HL-60 (cell line): ENCODE results near the gene AGPAT1.

Source experiments
- GABPA ChIP-seq: IDR thresholded peaks from 2 replicates; pipeline ENCODE4 v1.6.1; 2012; ENCODE audit warnings: low read depth
- TF ChIP-seq, protein P1 (sequence below): IDR thresholded peaks from one replicate; pipeline ENCODE4 v1.5.1; 2011; ENCODE audit warnings: low read length, control low read depth, inconsistent platforms; ENCODE audit not compliant: insufficient read depth
- TF ChIP-seq, protein P2 (sequence below): IDR thresholded peaks from 2 replicates; pipeline ENCODE4 v1.6.1; 2012; ENCODE audit warnings: low read depth; ENCODE audit not compliant: insufficient replicate concordance

DNA sequence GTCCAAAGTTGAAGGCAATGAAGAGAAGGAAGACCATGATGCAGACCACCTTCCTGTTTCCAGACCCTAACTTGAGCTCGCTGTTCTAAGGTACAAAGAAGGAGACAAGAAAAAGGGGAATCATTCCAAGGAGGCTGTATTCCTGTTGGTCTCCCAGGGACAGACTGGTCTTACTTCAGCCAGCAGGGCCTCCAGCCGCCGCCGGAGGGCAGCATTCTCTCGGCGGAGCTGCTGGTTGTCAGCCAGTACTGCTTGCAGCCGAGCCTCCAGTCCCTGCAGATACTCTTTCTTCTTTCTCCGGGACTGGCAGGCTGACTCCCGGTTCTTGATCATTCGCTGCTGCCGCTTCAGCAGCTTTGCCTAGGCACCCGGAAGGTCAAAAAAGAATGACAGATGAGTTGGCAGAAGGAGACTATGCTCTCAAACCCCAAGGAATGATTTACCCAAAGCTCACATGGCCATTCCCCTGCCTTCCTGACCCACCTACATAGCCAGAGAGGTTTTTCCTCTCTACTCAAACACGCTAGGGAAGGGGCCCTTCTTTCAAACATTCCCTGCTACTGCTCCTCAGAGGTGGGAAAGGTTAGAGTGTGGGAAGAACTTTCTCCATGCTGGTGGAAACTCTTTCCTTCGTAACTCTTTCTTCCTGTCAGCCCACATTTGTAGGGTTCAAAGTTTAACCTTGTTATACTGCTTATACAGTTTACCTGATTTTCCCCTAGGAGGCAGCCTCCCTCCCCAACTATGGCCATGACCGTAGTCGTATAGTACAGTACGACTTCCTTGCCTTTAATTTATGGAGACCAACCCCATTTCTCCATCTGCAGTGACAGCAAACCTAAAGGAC lies 56.9 kb downstream of the AGPAT1 start:
- TF ChIP-seq, protein P1, sequence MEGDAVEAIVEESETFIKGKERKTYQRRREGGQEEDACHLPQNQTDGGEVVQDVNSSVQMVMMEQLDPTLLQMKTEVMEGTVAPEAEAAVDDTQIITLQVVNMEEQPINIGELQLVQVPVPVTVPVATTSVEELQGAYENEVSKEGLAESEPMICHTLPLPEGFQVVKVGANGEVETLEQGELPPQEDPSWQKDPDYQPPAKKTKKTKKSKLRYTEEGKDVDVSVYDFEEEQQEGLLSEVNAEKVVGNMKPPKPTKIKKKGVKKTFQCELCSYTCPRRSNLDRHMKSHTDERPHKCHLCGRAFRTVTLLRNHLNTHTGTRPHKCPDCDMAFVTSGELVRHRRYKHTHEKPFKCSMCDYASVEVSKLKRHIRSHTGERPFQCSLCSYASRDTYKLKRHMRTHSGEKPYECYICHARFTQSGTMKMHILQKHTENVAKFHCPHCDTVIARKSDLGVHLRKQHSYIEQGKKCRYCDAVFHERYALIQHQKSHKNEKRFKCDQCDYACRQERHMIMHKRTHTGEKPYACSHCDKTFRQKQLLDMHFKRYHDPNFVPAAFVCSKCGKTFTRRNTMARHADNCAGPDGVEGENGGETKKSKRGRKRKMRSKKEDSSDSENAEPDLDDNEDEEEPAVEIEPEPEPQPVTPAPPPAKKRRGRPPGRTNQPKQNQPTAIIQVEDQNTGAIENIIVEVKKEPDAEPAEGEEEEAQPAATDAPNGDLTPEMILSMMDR: peak; percentile 87
- TF ChIP-seq, protein P2, sequence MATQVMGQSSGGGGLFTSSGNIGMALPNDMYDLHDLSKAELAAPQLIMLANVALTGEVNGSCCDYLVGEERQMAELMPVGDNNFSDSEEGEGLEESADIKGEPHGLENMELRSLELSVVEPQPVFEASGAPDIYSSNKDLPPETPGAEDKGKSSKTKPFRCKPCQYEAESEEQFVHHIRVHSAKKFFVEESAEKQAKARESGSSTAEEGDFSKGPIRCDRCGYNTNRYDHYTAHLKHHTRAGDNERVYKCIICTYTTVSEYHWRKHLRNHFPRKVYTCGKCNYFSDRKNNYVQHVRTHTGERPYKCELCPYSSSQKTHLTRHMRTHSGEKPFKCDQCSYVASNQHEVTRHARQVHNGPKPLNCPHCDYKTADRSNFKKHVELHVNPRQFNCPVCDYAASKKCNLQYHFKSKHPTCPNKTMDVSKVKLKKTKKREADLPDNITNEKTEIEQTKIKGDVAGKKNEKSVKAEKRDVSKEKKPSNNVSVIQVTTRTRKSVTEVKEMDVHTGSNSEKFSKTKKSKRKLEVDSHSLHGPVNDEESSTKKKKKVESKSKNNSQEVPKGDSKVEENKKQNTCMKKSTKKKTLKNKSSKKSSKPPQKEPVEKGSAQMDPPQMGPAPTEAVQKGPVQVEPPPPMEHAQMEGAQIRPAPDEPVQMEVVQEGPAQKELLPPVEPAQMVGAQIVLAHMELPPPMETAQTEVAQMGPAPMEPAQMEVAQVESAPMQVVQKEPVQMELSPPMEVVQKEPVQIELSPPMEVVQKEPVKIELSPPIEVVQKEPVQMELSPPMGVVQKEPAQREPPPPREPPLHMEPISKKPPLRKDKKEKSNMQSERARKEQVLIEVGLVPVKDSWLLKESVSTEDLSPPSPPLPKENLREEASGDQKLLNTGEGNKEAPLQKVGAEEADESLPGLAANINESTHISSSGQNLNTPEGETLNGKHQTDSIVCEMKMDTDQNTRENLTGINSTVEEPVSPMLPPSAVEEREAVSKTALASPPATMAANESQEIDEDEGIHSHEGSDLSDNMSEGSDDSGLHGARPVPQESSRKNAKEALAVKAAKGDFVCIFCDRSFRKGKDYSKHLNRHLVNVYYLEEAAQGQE: no peak
- no peak for TF ChIP-seq GABPA
